OCI-M2 (cell line): ENCODE results near the gene SHC3.

Experiments used
- DNase-seq: peaks from one replicate; lab custom pipeline; 2025; ENCODE audit not compliant: unreplicated experiment; lab: John Stamatoyannopoulos, UW

Gene SHC3

DNA sequence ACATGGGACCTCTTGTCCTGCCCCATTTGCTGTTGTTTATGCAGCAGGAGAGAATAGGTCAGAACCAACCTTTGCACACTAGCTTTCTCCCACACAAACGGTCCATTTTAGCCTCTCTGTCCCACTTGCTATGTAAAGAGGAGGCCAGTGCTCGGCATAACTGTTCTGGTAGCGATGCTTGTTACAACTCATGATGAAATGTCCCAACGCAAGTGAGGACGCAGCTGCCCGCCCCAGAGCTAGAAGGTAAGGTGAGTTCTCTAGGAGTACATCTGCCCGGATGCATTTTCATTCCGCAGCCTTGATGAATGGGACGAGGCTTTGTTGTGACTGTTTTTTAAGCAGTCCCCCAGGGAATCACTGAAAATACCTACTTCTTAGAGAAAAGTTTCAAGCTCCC, 173.3 kb downstream of the SHC3 start:
- no peak for DNase-seq

DNA sequence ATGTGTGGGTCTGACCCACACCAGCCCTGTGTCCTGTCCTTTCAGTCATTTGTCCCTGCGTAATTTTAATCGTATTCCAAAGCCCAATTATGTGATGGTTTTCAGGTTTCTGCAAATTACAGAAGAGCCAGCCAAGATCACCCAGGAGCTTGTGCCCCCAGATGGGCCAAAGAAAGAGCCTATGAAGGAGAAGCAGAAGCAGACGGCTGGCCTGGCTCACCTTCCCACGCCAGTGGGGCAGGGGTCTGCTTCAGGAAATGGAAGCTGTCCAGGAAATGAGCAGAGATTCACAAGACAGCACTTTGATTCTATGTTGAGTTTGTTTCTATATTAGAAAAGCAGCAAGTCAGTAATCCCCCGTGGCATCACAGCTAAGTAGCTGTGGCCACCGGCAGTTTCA, 175.6 kb downstream of the SHC3 start:
- no peak for DNase-seq

DNA sequence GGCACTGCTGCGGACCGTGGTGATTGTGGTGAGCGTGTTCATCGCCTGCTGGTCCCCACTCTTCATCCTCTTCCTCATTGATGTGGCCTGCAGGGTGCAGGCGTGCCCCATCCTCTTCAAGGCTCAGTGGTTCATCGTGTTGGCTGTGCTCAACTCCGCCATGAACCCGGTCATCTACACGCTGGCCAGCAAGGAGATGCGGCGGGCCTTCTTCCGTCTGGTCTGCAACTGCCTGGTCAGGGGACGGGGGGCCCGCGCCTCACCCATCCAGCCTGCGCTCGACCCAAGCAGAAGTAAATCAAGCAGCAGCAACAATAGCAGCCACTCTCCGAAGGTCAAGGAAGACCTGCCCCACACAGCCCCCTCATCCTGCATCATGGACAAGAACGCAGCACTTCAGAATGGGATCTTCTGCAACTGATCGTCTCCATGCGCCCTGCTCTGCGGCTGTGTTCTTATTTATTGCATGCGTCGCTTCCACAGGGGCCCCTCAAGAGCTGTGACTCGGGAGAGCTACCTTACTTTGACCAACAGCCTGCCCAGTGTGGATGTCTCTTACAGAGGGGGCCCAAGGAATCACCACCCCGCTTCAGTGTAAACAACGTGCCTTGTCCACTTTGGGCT, 176.6 kb downstream of the SHC3 start:
- no peak for DNase-seq

DNA sequence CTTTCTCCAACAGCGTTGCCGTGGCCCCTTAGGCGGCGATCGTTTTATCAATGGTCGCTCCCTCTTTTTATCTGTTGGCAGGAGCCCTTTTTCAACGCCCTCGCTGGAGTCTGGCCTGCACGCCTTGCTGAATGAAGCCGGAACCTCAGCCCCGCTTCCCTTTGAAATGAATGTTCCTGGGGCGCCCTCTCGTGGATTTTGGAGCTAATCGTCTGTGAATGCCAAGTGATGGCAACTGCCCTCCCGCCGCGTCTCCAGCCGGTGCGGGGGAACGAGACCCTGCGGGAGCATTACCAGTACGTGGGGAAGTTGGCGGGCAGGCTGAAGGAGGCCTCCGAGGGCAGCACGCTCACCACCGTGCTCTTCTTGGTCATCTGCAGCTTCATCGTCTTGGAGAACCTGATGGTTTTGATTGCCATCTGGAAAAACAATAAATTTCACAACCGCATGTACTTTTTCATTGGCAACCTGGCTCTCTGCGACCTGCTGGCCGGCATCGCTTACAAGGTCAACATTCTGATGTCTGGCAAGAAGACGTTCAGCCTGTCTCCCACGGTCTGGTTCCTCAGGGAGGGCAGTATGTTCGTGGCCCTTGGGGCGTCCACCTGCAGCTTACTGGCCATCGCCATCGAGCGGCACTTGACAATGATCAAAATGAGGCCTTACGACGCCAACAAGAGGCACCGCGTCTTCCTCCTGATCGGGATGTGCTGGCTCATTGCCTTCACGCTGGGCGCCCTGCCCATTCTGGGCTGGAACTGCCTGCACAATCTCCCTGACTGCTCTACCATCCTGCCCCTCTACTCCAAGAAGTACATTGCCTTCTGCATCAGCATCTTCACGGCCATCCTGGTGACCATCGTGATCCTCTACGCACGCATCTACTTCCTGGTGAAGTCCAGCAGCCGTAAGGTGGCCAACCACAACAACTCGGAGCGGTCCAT, 177.4 kb downstream of the SHC3 start:
- DNase-seq, result no peak

- DNase-seq, result no peak
Observed at GRCh38 chr9:89000371-89000781, 178.2 kb downstream of the SHC3 start.

DNA sequence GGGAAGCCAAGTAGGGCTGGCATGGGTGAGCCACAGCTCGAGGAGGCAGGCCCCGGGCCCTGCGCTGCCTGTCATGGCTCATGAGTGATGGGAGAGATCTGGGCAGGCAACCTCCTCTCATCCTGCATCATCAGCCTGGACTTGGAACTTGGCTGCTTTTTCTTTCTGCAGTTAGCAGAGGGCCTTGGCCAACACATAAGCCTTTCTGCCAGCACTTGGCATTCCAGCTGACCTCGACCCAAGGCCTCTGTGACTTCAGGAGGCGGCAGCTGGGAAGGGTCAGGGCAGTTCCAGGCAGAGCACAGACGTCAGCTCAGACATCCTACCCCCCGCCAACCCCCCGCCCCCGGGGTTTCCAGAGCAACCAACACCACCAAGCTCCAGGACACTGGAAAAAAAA, 179.7 kb downstream of the SHC3 start:
- no peak for DNase-seq

DNA sequence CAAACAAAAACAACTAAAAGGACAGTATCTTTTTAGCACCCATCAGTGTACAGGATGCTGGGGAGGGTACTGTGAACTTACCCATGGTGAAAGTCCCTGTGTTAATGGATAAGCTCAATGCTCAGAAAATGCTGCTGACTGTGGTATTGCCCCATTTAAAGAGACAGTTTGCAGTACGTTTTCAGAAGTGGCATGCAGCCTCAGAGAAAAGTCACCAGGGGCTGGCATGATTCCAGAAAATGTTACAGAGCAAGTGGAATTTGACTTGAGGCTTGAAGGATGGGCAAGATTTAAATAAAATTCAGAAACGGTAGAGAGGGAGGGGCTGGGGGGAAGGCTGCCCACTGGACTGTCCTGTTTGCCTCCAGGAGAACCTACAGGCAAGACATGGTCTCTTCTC, 180.1 kb downstream of the SHC3 start:
- DNase-seq, result no peak

DNA sequence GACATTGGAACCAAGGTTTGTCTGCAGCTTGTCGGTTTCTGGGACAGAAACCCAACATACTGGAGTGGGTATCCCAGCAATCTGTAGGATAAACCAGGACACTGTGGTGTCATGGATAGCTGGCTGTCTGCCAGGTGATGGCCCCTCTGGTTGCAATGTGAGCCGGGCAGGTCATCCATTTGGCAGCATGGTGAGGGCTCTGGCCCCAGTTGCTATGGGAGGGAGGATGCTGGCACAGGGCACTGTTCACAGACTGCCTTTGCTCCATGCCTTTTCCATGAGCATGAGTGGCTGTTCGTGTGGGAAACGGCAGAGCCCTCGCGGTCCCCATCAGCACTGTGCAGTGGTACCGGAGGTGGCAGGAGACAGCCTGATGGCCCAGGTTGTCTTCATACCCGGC, 181.0 kb downstream of the SHC3 start:
- no peak for DNase-seq

DNA sequence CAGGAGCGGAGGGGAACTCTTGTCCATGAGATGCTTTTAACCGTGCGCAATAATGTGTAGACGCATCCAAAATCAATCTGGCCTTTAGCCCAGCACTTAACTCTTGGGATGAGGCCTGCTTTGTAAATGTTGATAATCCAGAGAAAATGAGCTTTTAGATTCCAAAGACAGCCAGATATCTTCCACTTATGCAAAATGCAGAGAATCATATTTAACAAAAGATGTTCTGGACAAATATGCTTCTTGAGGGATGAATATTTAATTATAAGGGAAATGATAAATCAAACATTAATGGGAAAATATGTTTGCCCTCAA, 181.7 kb downstream of the SHC3 start:
- DNase-seq, result no peak

DNA sequence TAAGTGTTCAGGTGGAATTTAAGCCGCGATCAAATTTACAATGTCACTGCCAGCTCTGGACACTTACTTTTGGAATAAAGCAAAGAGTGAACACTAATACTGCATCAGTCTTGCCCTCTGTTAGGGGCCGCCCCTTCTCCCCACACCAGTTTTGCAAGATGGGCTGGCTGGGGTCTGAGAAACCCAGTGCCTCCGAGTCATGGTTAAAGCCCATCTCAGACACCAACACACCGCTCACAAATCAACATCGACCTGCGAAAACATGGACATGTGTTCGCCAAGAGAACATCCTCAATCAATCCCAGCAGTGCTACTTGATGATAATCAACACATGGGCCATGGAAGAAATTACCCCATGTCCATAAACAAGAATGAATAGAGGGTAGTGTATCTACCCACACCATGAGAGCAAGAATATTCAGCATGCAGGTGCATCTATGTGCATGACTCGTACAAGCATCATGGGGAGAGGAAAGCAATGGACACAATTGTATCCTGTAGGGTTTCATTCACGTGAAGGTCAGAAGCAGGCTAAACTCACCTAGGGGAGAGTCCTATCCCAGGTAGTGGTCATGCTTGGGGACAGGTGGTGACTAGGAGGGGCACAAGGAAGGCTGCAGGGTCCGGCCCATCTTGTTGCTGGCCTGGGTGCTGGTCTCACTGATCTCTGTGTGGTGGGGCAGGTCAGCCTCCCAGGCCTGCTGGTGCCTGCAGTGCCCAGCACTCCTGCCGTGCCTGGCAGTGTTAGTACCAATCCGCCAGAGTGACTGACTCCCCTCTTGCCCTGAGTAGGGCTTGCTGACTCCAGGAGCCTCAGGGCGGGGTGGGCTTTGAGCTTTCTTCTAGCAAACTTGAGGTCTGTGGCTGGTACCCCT, 182.3 kb downstream of the SHC3 start:
- no peak for DNase-seq

DNA sequence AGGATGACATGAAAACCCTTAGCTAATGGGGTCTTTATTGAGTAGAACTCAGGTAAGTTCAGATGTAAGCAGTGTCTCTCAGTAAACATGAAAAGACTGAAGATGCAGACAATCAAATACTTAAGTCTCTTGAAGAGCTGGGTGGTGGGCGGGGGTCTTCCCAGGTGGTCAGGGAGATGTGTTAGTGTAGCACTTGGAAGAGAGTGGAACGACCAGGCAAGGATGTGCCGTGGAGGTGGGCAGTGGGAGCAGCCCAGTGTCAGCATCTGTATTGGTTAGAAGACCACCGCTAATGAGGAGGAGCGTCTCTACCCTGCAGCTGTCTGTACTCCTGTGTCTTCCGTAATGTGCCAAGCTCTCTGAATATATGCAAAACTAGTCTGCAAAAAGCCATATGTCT, 183.0 kb downstream of the SHC3 start:
- DNase-seq, result no peak

DNA sequence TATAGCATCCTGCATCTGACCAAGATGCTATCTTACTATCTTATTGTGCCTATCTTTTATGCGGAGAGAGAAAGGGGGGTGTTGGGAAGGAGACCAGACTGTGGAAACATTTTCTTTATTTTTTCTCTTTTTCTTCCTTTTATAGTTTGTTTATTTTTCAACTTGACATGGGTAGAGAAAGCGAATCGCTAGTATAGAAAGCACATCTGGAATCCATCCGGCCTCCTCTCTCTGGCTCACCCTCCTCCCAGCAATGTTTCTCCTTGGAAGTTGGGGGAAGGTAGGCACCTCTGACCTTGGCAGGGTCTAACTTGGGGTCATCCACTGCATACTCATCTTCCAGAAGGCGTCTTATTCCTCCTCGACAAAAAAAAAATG, 183.4 kb downstream of the SHC3 start:
- DNase-seq, result no peak

GRCh38 chr9:88994469-88995199, 184.0 kb downstream of the SHC3 start:
- DNase-seq, result no peak

GRCh38 chr9:88993871-88994460, 184.7 kb downstream of the SHC3 start:
- no peak for DNase-seq

- no peak for DNase-seq
Observed at GRCh38 chr9:88993327-88993726, 185.3 kb downstream of the SHC3 start.

- no peak for DNase-seq
Observed at GRCh38 chr9:88992556-88992955, 186.1 kb downstream of the SHC3 start.

- no peak for DNase-seq
Observed at GRCh38 chr9:88991066-88992034, 187.3 kb downstream of the SHC3 start, which contains the start of gene S1PR3. TSS of gene S1PR3 (plus strand) at chr9:88991468. CDS start at chr9:89001201, 9,733 bp downstream.

DNA sequence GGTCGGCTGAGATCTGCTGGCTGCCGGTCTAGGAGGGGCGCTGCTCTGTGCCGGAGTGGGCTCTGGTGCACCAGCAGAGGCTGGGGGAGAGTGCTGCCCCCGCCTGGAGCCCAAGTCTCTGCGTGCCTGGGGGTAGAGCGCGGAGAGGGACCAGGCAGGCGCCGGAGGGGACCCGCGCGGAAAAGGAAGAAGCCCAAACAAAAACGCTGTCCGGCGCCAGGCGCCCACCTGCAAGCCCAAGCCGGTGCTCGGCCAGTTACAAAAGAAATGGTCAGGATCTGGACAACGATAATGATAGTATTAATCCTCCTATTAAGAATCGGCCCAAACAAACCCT, 187.9 kb downstream of the SHC3 start:
- no peak for DNase-seq

GRCh38 chr9:88990041-88990728, 188.4 kb downstream of the SHC3 start:
- DNase-seq, result no peak
